Neural crest cell (in vitro differentiated cells): ENCODE results near the gene TRPC4AP. TPM values are rescaled to one million over a fixed set of nuclear protein-coding genes. Genes with fewer than 3 reads are reported as not detected.

Experiments used
- DNase-seq: peaks from one replicate; pipeline ENCODE4 v3.0.0; 2021; ENCODE audit warnings: low read depth, mixed read lengths, low spot score
- H3K27ac Mint-ChIP-seq: one replicate; pipeline ENCODE4 v1.8.0; 2021; ENCODE audit warnings: mild to moderate bottlenecking, mixed read lengths; ENCODE audit not compliant: unreplicated experiment
- H3K27me3 Mint-ChIP-seq: 2 replicates; pipeline ENCODE4 v1.8.0; 2021; ENCODE audit warnings: low read depth, mild to moderate bottlenecking, mixed read lengths
- H3K36me3 Mint-ChIP-seq: 2 replicates; pipeline ENCODE4 v1.8.0; 2021; ENCODE audit warnings: low read depth, mild to moderate bottlenecking, mixed read lengths
- H3K4me1 Mint-ChIP-seq: 2 replicates; pipeline ENCODE4 v1.8.0; 2021; ENCODE audit warnings: mixed read lengths
- H3K4me3 Mint-ChIP-seq: one replicate; pipeline ENCODE4 v1.8.0; 2021; ENCODE audit warnings: mild to moderate bottlenecking, mixed read lengths
- H3K9me3 Mint-ChIP-seq: 2 replicates; pipeline ENCODE4 v1.8.0; 2021; ENCODE audit warnings: mixed read lengths
- CTCF ChIP-seq: fragments of 200-600 bp; sonication (generic); conservative IDR thresholded peaks from 2 replicates; pipeline ENCODE4 v1.5.0; 2021; ENCODE audit warnings: antibody characterized with exemption, mild to moderate bottlenecking
- total RNA-seq: library from RNA; stranded (reverse); gene quantifications from 2 replicates; pipeline ENCODE4 v1.2.1, GENCODE V29; 2021

The TRPC4AP gene
- total RNA-seq, 1 donor from 2014 or later, result 96.2 TPM

- Mint-ChIP-seq H3K4me3 (no peak overlapping the region), H3K9me3 (peaks cover 6% of the 10 kb centered on the region), H3K36me3 (no peaks in the 10 kb centered on the region), H3K27me3 (peaks cover 25% of the 10 kb centered on the region), H3K4me1 (no peaks in the 10 kb centered on the region), H3K27ac (no peak overlapping the region)
- TF ChIP-seq CTCF, result no peak
- no peak for DNase-seq
Measured at GRCh38 chr20:35101620-35102019, 9.0 kb upstream of the TRPC4AP start.

GRCh38 chr20:35093267-35093884, 769 bp upstream of the TRPC4AP start:
- no peak for TF ChIP-seq CTCF
- Mint-ChIP-seq H3K36me3 (peaks cover 4% of the 10 kb centered on the region), H3K9me3 (peaks cover 5% of the 10 kb centered on the region), H3K27ac (peak overlapping the region; percentile 70), H3K4me1 (peaks cover 27% of the 10 kb centered on the region), H3K4me3 (peak overlapping the region; percentile 88), H3K27me3 (peaks cover 2% of the 10 kb centered on the region)
- no peak for DNase-seq

- Mint-ChIP-seq H3K27me3 (no peaks in the 10 kb centered on the region), H3K9me3 (peaks cover 2% of the 10 kb centered on the region), H3K27ac (peak overlapping the region; percentile 97), H3K4me1 (peaks cover 35% of the 10 kb centered on the region), H3K4me3 (peak overlapping the region; percentile 88), H3K36me3 (peaks cover 4% of the 10 kb centered on the region)
- TF ChIP-seq CTCF, result no peak
- no peak for DNase-seq
Measured at GRCh38 chr20:35091816-35092523, 637 bp downstream of the TRPC4AP start.

- no peak for DNase-seq
- Mint-ChIP-seq H3K4me1 (peaks cover 31% of the 10 kb centered on the region), H3K27ac (no peak overlapping the region), H3K9me3 (no peaks in the 10 kb centered on the region), H3K36me3 (peaks cover 4% of the 10 kb centered on the region), H3K27me3 (no peaks in the 10 kb centered on the region), H3K4me3 (peak overlapping the region; percentile 73)
- no peak for TF ChIP-seq CTCF
Measured at GRCh38 chr20:35088231-35089145, 4.1 kb downstream of the TRPC4AP start.

GRCh38 chr20:35087791-35088190, 4.8 kb downstream of the TRPC4AP start:
- Mint-ChIP-seq H3K27me3 (no peaks in the 10 kb centered on the region), H3K9me3 (no peaks in the 10 kb centered on the region), H3K36me3 (peaks cover 4% of the 10 kb centered on the region), H3K4me3 (no peak overlapping the region), H3K4me1 (peaks cover 26% of the 10 kb centered on the region), H3K27ac (no peak overlapping the region)
- DNase-seq, result no peak
- no peak for TF ChIP-seq CTCF
